Measurements from ENCODE around the gene NUMB. TPM values are rescaled to one million over a fixed set of nuclear protein-coding genes. Genes with fewer than 3 reads are reported as not detected.

NUMB gene
- total and polyA plus RNA-seq, 4 donors = 21.2 to 45.8 (median 26.1) TPM

GRCh38 chr14:73259837-73260236 lies 198.5 kb downstream of the NUMB start:
- no peak overlapping the region for H3K4me3 ChIP-seq (ENCODE audit: low read depth in 1 of 3, low read length in 3 of 3)
- no peak overlapping the region for H3K27ac ChIP-seq (ENCODE audit: low read depth in 1 of 2, low read length in 2 of 2)
- TF ChIP-seq HNF4A (conservative IDR thresholded peaks at IDR 0.05) (no peak), RXRA (IDR thresholded peaks at IDR 0.05) (no peak), YY1 (IDR thresholded peaks at IDR 0.05) (no peak), JUND (IDR thresholded peaks at IDR 0.05) (no peak), RAD21 (IDR thresholded peaks at IDR 0.05) (no peak), FOXA2 (IDR thresholded peaks at IDR 0.05) (no peak), SP1 (IDR thresholded peaks at IDR 0.05) (no peak), CTCF (IDR thresholded peaks at IDR 0.05; ENCODE audit: low read depth, low read length, missing input control) (no peak), TAF1 (conservative IDR thresholded peaks at IDR 0.05) (no peak), FOXA1 (IDR thresholded peaks at IDR 0.05) (no peak), NR2F2 (IDR thresholded peaks at IDR 0.05) (no peak), GABPA (IDR thresholded peaks at IDR 0.05 in 1 of 2, conservative IDR thresholded peaks at IDR 0.05 in 1 of 2) (no peak), HNF4G (IDR thresholded peaks at IDR 0.05) (no peak), EGR1 (IDR thresholded peaks at IDR 0.05; ENCODE audit: low read depth in 2 of 2) (no peak)
- TF ChIP-seq, protein P1, sequence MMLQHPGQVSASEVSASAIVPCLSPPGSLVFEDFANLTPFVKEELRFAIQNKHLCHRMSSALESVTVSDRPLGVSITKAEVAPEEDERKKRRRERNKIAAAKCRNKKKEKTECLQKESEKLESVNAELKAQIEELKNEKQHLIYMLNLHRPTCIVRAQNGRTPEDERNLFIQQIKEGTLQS (IDR thresholded peaks at IDR 0.05) = no peak
- TF ChIP-seq, protein P2, sequence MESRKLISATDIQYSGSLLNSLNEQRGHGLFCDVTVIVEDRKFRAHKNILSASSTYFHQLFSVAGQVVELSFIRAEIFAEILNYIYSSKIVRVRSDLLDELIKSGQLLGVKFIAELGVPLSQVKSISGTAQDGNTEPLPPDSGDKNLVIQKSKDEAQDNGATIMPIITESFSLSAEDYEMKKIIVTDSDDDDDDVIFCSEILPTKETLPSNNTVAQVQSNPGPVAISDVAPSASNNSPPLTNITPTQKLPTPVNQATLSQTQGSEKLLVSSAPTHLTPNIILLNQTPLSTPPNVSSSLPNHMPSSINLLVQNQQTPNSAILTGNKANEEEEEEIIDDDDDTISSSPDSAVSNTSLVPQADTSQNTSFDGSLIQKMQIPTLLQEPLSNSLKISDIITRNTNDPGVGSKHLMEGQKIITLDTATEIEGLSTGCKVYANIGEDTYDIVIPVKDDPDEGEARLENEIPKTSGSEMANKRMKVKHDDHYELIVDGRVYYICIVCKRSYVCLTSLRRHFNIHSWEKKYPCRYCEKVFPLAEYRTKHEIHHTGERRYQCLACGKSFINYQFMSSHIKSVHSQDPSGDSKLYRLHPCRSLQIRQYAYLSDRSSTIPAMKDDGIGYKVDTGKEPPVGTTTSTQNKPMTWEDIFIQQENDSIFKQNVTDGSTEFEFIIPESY (IDR thresholded peaks at IDR 0.05) = no peak
- TF ChIP-seq, protein P3, sequence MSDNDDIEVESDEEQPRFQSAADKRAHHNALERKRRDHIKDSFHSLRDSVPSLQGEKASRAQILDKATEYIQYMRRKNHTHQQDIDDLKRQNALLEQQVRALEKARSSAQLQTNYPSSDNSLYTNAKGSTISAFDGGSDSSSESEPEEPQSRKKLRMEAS (IDR thresholded peaks at IDR 0.05) = no peak
- H3K4me1 ChIP-seq (ENCODE audit: control insufficient read depth in 4 of 4, insufficient read depth in 4 of 4, low read length in 3 of 4) = no peaks in the 10 kb centered on the region
- no peak for DNase-seq (ENCODE audit: low spot score)
- 91% methylated on average over 9 of the region's 9 CpGs for WGBS
- H3K27me3 ChIP-seq (ENCODE audit: control insufficient read depth in 4 of 4, insufficient read depth in 4 of 4, low read length in 3 of 4) = no peaks in the 10 kb centered on the region
- H3K9me3 ChIP-seq (ENCODE audit: control insufficient read depth in 4 of 4, low read length in 3 of 4) = no peaks in the 10 kb centered on the region
- H3K9ac ChIP-seq (ENCODE audit: low read depth in 1 of 2, low read length in 2 of 2) = no peak overlapping the region
- no peaks in the 10 kb centered on the region for H3K36me3 ChIP-seq (ENCODE audit: control insufficient read depth in 4 of 4, insufficient read depth in 3 of 4, low read depth in 1 of 4, low read length in 3 of 4)

- Histone ChIP-seq H3K9ac (ENCODE audit: low read depth in 1 of 2, low read length in 2 of 2) (no peak overlapping the region), H3K4me1 (ENCODE audit: control insufficient read depth in 4 of 4, insufficient read depth in 4 of 4, low read length in 3 of 4) (no peaks in the 10 kb centered on the region), H3K36me3 (ENCODE audit: control insufficient read depth in 4 of 4, insufficient read depth in 3 of 4, low read depth in 1 of 4, low read length in 3 of 4) (no peaks in the 10 kb centered on the region), H3K9me3 (ENCODE audit: control insufficient read depth in 4 of 4, low read length in 3 of 4) (no peaks in the 10 kb centered on the region), H3K4me3 (ENCODE audit: low read depth in 1 of 3, low read length in 3 of 3) (no peak overlapping the region), H3K27me3 (ENCODE audit: control insufficient read depth in 4 of 4, insufficient read depth in 4 of 4, low read length in 3 of 4) (no peaks in the 10 kb centered on the region), H3K27ac (ENCODE audit: low read depth in 1 of 2, low read length in 2 of 2) (no peak overlapping the region)
- WGBS = 94% methylated on average over 20 of the region's 20 CpGs
- TF ChIP-seq YY1 (IDR thresholded peaks at IDR 0.05) = no peak
- TF ChIP-seq GABPA (IDR thresholded peaks at IDR 0.05 in 1 of 2, conservative IDR thresholded peaks at IDR 0.05 in 1 of 2) = no peak
- no peak for TF ChIP-seq CTCF (IDR thresholded peaks at IDR 0.05; ENCODE audit: low read depth, low read length, missing input control)
- TF ChIP-seq SP1 (IDR thresholded peaks at IDR 0.05) = no peak
- TF ChIP-seq, protein P1 (IDR thresholded peaks at IDR 0.05) = no peak
- no peak for TF ChIP-seq RAD21 (IDR thresholded peaks at IDR 0.05)
- TF ChIP-seq, protein P3 (IDR thresholded peaks at IDR 0.05) = no peak
- TF ChIP-seq RXRA (IDR thresholded peaks at IDR 0.05) = no peak
- TF ChIP-seq HNF4A (conservative IDR thresholded peaks at IDR 0.05) = no peak
- no peak for TF ChIP-seq FOXA2 (IDR thresholded peaks at IDR 0.05)
- no peak for TF ChIP-seq JUND (IDR thresholded peaks at IDR 0.05)
- no peak for TF ChIP-seq TAF1 (conservative IDR thresholded peaks at IDR 0.05)
- no peak for TF ChIP-seq EGR1 (IDR thresholded peaks at IDR 0.05; ENCODE audit: low read depth in 2 of 2)
- DNase-seq (ENCODE audit: low spot score) = no peak
Observed at GRCh38 chr14:73258845-73259611, 199.3 kb downstream of the NUMB start.
